ENCODE results near the gene SH3TC2. TPM values are rescaled to one million over a fixed set of nuclear protein-coding genes. Genes with fewer than 3 reads are reported as not detected.

The SH3TC2 gene
- polyA plus RNA-seq, 1 of the 3 experiments (the other 2 are of a cell fraction) = 1.1 TPM

DNA sequence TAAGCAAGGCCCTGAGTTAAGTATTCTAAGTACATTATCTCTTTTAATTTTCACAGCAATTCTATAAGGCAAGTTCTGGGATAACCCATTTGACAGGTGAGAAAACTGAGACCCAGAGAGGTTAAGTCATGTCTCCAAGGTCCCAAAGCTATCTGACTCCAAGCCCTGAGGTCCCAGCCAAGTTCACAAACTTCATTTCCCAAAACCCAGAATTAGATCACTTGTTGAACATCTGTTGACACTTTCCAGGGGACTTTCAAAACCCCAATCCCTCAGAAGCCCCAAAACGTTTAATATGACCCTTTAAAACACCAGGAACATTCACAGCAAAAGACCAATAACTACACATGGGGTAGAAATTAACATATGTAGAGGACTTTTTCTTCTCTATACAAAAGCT lies 72.0 kb downstream of the SH3TC2 start (continued):
- TF ChIP-seq, protein P1, sequence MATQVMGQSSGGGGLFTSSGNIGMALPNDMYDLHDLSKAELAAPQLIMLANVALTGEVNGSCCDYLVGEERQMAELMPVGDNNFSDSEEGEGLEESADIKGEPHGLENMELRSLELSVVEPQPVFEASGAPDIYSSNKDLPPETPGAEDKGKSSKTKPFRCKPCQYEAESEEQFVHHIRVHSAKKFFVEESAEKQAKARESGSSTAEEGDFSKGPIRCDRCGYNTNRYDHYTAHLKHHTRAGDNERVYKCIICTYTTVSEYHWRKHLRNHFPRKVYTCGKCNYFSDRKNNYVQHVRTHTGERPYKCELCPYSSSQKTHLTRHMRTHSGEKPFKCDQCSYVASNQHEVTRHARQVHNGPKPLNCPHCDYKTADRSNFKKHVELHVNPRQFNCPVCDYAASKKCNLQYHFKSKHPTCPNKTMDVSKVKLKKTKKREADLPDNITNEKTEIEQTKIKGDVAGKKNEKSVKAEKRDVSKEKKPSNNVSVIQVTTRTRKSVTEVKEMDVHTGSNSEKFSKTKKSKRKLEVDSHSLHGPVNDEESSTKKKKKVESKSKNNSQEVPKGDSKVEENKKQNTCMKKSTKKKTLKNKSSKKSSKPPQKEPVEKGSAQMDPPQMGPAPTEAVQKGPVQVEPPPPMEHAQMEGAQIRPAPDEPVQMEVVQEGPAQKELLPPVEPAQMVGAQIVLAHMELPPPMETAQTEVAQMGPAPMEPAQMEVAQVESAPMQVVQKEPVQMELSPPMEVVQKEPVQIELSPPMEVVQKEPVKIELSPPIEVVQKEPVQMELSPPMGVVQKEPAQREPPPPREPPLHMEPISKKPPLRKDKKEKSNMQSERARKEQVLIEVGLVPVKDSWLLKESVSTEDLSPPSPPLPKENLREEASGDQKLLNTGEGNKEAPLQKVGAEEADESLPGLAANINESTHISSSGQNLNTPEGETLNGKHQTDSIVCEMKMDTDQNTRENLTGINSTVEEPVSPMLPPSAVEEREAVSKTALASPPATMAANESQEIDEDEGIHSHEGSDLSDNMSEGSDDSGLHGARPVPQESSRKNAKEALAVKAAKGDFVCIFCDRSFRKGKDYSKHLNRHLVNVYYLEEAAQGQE (IDR thresholded peaks at IDR 0.05; ENCODE audit: low read depth, low read length) = no peak
- TF ChIP-seq CHD2 (IDR thresholded peaks at IDR 0.05; ENCODE audit: low read length, partially characterized antibody) (no peak), FOXM1 (IDR thresholded peaks at IDR 0.05; ENCODE audit: low read depth) (no peak), TCF12 (IDR thresholded peaks at IDR 0.05) (no peak), GATA2 (CRISPR knock-in tag; IDR thresholded peaks at IDR 0.05) (no peak), MEF2A (IDR thresholded peaks at IDR 0.05; ENCODE audit: borderline replicate concordance, low read depth) (no peak), SMC3 (IDR thresholded peaks at IDR 0.05; ENCODE audit: low read depth, low read length) (no peak)
- TF ChIP-seq, protein P2, sequence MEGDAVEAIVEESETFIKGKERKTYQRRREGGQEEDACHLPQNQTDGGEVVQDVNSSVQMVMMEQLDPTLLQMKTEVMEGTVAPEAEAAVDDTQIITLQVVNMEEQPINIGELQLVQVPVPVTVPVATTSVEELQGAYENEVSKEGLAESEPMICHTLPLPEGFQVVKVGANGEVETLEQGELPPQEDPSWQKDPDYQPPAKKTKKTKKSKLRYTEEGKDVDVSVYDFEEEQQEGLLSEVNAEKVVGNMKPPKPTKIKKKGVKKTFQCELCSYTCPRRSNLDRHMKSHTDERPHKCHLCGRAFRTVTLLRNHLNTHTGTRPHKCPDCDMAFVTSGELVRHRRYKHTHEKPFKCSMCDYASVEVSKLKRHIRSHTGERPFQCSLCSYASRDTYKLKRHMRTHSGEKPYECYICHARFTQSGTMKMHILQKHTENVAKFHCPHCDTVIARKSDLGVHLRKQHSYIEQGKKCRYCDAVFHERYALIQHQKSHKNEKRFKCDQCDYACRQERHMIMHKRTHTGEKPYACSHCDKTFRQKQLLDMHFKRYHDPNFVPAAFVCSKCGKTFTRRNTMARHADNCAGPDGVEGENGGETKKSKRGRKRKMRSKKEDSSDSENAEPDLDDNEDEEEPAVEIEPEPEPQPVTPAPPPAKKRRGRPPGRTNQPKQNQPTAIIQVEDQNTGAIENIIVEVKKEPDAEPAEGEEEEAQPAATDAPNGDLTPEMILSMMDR (IDR thresholded peaks at IDR 0.05) = no peak

DNA sequence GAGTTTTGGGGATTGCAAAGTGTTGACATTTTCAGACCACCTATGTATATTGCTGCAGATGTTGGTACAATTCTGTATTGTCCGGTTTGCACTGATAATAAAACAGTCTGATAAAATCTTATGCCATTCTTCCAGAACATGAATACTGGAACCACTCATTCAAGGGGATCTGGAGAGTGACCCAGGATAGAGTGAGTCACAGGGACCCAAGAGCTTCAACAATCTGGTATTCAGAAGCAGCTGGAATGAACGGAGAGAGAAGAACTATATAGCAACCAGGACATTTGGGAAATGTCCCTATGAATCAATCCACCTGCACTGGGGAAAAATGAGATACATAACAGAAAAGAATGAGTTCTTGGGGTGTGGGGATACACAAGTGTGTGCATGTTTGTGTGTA lies 73.3 kb downstream of the SH3TC2 start:
- H3K36me3 ChIP-seq (replicated peaks in 1 of 2; ENCODE audit: control insufficient read depth in 1 of 2, insufficient read depth in 2 of 2, low read length in 1 of 2) = no peaks in the 10 kb centered on the region
- POLR2A ChIA-PET = no interaction called here
- H4K20me1 ChIP-seq (ENCODE audit: insufficient read depth) = no peaks in the 10 kb centered on the region
- TF ChIP-seq SIN3A (IDR thresholded peaks at IDR 0.05; ENCODE audit: borderline replicate concordance, low read depth, low read length) (no peak), RXRA (IDR thresholded peaks at IDR 0.05; ENCODE audit: borderline replicate concordance, low read depth) (no peak), POLR2AphosphoS5 (IDR thresholded peaks at IDR 0.05; ENCODE audit: low read depth, low read length) (no peak), MXI1 (IDR thresholded peaks at IDR 0.05; ENCODE audit: low read depth, low read length) (no peak), ELF1 (IDR thresholded peaks at IDR 0.05) (no peak), EZH2phosphoT487 (IDR thresholded peaks at IDR 0.05; ENCODE audit: borderline replicate concordance, low read depth) (no peak)
- TF ChIP-seq, protein P3, sequence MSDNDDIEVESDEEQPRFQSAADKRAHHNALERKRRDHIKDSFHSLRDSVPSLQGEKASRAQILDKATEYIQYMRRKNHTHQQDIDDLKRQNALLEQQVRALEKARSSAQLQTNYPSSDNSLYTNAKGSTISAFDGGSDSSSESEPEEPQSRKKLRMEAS (IDR thresholded peaks at IDR 0.05; ENCODE audit: low read depth) = no peak
- no peak overlapping the region for H3K4me3 ChIP-seq (ENCODE audit: low read depth in 2 of 2, low read length in 1 of 2)
- H3K27ac ChIP-seq (ENCODE audit: low read depth in 2 of 2, low read length in 1 of 2) = no peak overlapping the region
- no peak overlapping the region for H3K4me2 ChIP-seq
- no peaks in the 10 kb centered on the region for H3K27me3 ChIP-seq (ENCODE audit: insufficient read depth)
- DNase-seq = no peak
- CTCF ChIA-PET = interaction anchor here (0.9 to 1.6 kb wide), 5 partner anchors 9 to 257 kb away, joined by 3 to 6 read pairs (median 5); no protein-coding TSS in a partner anchor
- 63% methylated on average over 2 of the region's 2 CpGs for WGBS (ENCODE audit: low lambda C conversion rate)
- H3K79me2 ChIP-seq (ENCODE audit: insufficient read depth) = no peaks in the 10 kb centered on the region
- H3K9me2 ChIP-seq = no peaks in the 10 kb centered on the region
- H3K4me1 ChIP-seq (ENCODE audit: control insufficient read depth in 1 of 2, insufficient read depth in 2 of 2, low read depth in 1 of 2, low read length in 1 of 2) = no peaks in the 10 kb centered on the region
- H3F3A ChIP-seq (replicated peaks; ENCODE audit: insufficient read depth) = no peaks in the 10 kb centered on the region
- no peaks in the 10 kb centered on the region for H3K9me3 ChIP-seq
- H2AFZ ChIP-seq (ENCODE audit: low read depth) = no peak overlapping the region
- H3K9ac ChIP-seq = no peak overlapping the region

All from SK-N-SH (cell line).